GM18507 (cell line): ENCODE measurements around the gene VPS35L.

Source experiments
- DNase-seq: peaks from one replicate; pipeline ENCODE4 v3.0.0; 2011; ENCODE audit warnings: low read depth; ENCODE audit not compliant: insufficient read length; ENCODE audit errors: extremely low spot score
- FAIRE-seq: peaks from 2 replicates; lab custom pipeline; 2011; peaks lifted over from hg19 to GRCh38; lab: Jason Lieb, UNC

Gene VPS35L

DNA sequence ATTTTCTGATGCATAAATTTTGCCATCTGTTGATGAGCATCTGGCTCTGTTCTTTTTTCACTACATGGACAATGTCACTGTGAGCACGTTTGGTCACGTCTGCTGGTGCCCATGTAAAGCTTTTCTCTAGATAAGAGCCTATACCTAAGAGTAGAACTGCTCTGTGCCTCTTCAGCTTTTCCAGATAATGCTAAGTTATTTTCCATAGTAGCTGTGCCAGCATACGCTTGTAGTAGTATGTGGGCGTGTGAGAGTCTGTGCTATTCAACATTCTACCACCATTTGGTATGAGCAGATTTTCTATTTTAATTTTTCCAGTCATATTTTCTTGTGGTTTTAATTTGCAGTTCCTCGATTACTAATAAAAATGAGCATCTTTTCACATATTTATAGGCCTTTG lies 33.2 kb downstream of the VPS35L start:
- DNase-seq: no peak
- FAIRE-seq: no peak

- no peak for FAIRE-seq
- no peak for DNase-seq
Observed at GRCh38 chr16:19589106-19589505, 33.6 kb downstream of the VPS35L start.

DNA sequence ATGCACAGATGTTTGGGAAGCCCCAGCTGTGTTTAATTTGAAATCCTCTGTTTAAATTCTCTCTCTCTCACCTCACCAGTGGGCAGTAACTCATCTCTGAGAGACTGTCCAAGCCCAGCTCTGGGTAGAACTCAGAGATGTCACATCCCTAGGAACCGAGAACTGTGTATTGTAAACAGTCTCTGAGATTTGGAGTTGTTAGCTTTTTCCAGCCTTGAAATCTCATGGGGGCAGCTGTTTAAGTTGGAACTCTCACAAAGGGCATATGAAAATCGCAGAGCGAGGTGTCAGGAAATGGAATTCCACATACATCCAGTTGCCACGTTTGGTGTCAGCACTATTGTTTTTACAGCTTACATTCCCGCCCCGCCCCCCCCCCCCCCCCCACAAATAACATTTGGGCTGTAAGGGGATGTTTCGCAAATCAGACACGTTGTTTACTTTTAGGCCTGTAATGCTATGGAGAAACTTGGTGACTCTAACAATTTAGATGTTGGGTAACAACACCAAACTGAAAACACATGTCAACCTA lies 34.3 kb downstream of the VPS35L start:
- DNase-seq (no peak), FAIRE-seq (no peak)

DNA sequence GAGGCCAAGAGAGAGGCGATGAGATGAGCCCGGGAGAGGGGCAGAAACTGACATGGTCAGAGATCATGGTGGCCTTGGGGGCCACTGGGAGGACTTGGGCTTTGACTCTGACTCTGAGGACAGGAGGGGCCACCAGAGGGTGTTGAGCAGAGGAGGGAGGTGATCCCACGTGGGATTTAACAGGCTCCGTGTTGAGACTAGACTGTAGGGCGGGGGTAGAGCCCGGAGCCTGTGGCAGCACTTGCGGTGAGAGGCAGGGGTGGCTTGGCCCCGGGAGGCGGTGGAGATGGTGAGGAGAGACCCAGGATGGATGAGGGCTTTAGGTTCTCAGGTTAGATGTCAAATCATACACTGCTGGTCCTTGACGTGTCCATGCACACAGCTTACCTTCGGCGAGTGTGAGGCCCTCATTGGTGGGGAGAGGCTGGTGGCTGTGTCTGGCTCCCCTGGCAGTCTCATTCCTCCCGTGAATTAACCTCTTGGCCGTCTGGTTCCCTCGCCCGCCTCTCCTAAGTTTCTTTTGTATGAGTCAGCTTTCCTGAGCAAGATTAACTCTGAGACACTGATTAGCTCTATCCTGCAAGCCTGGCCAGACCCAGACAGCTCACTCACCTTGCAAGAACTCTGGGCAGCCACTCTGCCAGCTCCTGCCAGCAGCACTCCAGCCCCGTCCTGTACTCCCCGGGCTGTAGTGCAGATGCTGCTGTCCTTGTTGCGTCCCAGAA lies 39.7 kb downstream of the VPS35L start:
- FAIRE-seq (no peak), DNase-seq (no peak)

DNA sequence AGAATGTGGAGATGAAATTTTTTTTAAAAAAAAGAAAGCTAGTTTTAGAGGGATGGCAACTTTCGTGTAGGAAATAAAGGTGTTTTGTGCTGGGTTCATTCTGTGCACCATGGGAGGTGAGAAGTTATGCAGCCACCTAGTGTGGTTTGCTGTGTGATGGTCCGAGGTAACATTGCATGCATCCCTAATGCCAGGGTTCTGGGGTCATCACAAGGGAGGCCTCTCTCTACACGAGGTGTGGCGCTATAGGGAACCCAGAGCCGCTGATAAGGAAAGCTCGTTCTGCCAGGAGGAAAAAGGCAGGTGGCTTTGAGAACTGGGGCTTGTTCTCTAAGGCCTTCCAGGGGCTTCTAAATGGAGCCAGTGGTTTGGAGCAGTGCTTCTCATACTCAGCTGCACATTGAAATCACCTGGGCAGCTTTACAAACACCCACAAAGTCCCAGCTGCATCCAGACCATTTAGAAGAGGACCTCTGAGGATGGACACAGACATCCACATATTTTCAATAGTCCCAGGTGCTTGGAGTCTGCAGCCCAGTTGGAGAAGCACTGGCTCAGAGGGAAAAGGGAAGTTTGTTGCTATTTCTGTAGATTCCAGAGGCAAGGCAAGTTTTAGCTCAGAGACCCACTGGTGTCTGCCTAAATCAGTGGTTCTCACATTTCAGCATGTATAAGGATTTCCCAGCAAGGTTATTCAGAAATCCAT lies 43.5 kb downstream of the VPS35L start:
- DNase-seq: no peak
- no peak for FAIRE-seq

DNA sequence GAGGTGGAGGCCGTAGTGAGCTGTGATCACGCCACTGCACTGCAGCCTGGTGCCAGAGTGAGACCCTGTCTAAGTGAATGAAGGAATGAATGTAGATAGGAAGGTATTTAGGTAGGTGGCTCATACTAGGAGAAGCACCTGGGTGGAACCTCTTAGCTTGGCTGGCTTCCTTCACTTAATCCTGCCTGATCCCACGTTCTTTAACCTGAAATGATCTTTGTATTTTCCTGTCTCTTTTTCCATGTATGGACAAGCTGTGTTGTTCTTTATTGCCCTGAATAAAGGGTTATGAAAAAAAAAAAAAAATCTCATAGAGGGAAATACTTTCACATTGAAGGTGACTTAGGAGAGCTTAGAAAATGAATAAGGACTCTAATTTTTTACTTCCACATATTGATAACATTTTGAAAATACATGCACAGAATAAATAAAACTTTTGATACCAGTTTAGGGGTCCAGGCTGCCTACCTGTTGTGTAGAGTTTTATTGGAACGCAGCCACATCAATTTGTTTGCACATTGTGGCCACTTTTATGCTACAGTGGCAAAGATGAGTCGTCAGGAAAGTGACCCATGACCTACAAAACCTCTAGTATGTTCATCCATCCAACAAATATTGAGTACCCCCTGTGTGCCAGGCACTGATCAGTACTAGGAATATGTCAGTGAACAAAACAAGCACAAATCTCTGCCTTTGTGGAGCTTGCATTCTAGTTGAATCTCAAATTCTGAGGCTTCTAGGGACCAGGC lies 44.6 kb downstream of the VPS35L start:
- DNase-seq: no peak
- FAIRE-seq: no peak

DNA sequence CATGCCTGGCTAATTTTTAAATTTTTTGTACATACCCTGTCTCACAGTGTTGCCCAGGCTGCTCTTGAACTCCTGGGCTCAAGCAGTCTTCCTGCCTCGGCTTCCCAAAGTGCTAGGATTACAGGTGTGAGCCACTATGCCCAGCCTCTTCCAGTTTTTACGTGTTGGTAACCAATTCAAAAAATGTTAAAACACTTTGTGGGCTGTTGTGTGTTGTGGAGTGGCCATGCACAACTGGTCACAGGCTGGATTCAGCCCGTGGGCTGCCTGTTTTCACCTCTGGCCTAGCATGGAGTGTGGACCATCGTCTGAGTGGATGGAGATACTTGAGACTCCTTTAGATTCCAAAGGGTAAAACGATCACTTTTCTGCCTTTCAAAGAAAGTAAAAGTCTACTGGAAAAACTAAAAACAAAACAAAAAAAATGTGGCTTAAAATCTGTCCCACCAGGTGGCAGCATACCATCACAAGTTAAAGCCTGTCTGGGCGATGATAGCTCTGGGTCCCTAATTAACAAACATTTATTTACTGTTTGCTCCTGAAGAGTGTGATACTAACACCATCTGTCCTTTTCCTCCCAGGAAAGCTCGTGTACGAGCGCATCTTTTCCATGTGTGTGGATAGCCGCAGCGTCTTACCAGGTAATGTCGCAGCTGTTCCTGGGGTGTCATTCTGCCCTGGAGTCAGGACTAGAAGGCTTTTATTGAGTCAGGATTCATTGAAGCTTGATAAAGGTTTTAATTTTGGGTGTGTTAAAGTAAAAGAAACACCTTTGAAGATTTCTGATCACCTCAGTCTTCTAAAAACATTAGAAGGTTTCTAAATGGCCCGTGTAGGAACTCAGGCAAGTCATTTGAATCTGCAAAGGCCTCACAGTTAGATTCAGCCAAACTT lies 45.8 kb downstream of the VPS35L start:
- DNase-seq: no peak
- FAIRE-seq: peak; percentile 5

GRCh38 chr16:19604911-19605310 lies 49.4 kb downstream of the VPS35L start:
- no peak for FAIRE-seq
- no peak for DNase-seq

DNA sequence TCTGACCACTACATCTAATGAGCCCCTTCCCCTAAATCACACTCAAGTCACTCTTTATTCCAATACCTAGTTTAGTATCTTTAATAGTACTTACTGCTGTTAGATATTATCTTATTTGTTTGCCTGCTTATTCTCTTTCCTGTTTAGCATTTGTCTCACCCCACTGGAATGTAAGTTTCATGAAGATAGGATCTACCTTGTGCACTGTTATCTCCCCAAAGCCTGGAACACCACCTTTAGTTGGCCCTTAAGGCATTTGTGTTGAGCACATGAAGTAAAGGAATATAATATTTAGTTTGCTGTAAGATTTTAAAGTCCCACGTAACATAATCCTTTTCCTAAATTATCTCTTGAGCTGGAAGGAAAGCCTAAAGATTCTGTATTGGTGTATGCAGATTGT lies 50.2 kb downstream of the VPS35L start:
- DNase-seq (no peak), FAIRE-seq (no peak)

DNA sequence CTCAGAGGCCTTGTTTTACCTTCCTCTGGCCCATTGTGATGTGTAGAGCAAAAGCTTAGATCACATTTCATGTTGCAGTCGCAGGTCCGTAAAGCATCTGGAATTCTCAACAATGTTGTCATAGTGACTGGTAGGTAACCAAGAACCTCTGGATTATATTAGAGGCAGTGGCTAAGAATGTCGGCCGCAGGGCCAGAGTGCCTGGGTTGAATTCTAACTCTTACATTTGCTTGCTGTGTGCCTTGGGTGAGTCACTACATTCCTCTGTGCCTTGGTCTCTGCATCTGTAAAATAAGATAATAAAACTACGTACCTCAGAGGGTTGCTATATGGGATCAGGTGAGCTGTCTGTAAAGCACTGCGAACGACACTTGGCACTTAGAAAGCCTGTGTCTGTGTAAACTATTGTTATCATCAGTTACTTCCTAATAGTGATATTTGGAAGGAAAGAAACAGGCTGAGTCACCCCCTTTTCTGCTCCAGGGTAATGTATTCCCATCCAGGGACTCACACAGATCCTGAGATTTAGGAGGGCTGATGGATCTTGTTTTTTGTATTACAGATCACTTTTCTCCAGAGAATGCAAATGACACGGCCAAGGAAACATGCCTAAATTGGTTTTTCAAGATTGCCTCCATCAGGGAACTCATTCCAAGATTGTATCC lies 52.2 kb downstream of the VPS35L start:
- DNase-seq (no peak), FAIRE-seq (no peak)

DNA sequence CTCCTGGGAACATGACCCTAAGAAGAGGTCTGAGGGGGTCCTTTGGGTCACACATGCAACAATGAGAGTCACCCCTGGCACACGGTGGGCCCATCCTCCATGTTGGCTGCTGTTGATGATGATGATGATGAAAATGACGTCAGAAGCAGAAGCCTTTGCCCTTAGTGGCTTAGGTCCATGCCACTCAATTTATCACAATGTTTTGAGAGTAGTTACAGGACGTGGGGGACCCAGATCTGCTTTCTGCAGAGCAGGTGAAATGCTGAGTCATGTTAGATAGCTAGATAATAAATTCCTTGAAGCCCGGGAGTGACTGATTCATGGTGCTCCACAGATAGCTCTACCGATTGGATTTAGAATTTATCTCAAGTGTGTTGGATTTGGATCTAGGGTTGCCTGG lies 53.9 kb downstream of the VPS35L start:
- DNase-seq: no peak
- FAIRE-seq: no peak

- DNase-seq (no peak), FAIRE-seq (no peak)
Observed at GRCh38 chr16:19610200-19610599, 54.7 kb downstream of the VPS35L start.

GRCh38 chr16:19613834-19614233 lies 58.3 kb downstream of the VPS35L start:
- FAIRE-seq (no peak), DNase-seq (no peak)

DNA sequence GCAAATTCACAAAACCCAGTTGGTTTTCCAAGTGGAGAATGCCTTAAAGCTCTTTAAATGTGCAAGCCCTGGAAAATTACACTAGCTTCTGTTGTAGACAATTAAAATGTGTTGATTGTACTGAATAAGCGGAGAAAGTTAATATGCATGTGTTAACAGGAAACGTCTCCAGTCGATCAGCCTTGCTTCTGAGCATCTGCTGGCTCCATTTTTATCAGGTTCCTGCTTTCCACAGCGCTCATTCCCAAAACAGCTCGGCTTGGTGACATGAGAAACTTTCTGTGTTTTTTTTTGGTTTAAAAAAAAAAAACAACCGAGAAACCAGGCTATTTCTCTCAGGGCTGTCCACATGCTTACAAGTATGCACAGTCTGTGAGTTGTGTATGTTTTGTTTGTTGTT lies 60.7 kb downstream of the VPS35L start:
- DNase-seq (no peak), FAIRE-seq (no peak)

GRCh38 chr16:19618876-19619275 lies 63.4 kb downstream of the VPS35L start:
- no peak for DNase-seq
- no peak for FAIRE-seq

GRCh38 chr16:19621445-19621844 lies 65.9 kb downstream of the VPS35L start:
- FAIRE-seq (no peak), DNase-seq (no peak)

DNA sequence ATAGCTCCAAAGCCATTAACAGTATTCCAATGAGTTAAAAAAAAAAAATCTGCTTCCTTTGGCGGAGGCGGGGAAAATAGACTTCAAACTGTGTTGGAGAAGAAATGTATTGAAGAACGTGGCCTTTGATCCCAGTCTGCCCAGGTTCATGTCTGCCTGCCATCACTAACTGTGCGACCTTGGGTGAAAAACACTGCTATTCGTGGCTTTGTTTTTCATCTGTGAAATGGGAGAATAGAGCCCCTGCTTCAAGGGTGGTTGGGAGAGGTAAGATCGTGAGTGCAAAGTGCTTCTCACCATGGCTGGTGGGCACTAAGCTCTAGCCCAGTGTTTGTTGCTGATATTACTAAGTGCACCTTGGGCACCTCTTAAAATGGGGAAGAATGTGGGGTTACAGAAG lies 69.5 kb downstream of the VPS35L start:
- no peak for DNase-seq
- no peak for FAIRE-seq

DNA sequence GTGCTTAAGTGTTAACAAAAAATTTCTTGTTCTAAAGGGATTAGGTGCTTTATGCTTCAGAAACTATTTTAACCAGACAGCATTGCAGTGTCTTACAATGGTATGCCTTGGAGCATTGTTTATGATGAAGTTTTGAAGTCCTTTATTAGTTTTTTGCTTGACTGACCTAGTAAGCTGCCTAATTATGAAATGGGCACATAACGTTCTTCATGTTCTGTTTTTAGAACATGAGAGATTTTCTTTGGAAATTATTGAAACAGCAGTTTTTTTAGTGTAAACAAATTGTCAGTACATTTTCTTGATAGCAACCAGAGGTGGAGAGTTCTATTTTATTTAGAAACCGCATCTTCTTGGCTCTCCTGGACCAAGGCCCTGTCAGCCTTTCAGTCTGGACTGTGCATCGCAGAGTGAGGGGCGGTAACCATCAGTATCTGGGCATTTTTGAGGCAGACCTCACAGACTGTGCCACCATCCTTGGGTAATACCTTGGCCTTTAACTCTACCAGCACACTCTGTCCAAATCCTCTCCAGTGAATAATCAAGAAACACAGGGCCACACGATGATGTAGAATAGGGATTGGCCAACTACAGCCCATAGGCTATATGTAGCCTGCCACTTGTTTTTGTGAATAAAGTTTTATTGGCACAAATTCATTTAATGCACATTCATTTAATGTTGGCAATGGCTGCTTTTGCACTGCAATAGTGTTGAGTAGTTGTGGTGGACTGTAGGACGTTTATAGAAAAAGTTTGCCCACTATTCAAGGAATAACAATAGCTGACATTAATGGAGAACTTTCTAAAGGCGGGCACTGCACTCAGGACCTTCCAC lies 81.1 kb downstream of the VPS35L start:
- FAIRE-seq (no peak), DNase-seq (no peak)
